GM12878 (cell line): ENCODE results near the gene S100A7. TPM values are rescaled to one million over a fixed set of nuclear protein-coding genes. Genes with fewer than 3 reads are reported as not detected.

Experiments used
- ATAC-seq: fragments of 200-7000 bp; cut with Tn5 transposase; 3 replicates; pipeline ENCODE4 v1.9.1; 2020; ENCODE audit warnings: mild to moderate bottlenecking, moderate library complexity
- BruUV-seq: library from RNA; stranded (reverse); fragments of 400-500 nt; replicated peaks from 2 replicates; lab custom pipeline; 2021; lab: Mats Ljungman, UMichigan
- CTCF ChIA-PET: fragments of 300-600 bp; sonication (Branson Sonifier 250); formaldehyde crosslinking; extraction: SDS; loops from one replicate; lab custom pipeline; 2021; ENCODE audit warnings: inconsistent platforms; lab: Yijun Ruan, JAX
- POLR2A ChIA-PET: fragments of 350-600 bp; formaldehyde crosslinking; extraction: SDS; loops from one replicate; lab custom pipeline; 2021; ENCODE audit warnings: inconsistent platforms; lab: Charles Lee
- RAD21 ChIA-PET: fragments of 300-600 bp; sonication (Branson Sonifier 250); formaldehyde crosslinking; loops from one replicate; lab custom pipeline; 2023; ENCODE audit warnings: antibody characterized with exemption; ENCODE audit not compliant: unreplicated experiment; lab: Charles Lee
- SMC1A ChIA-PET: fragments of 300-600 bp; sonication (Branson Sonifier 250); formaldehyde crosslinking; loops from one replicate; lab custom pipeline; 2023; ENCODE audit not compliant: unreplicated experiment, uncharacterized antibody; lab: Charles Lee
- DNase-seq: peaks from one replicate; pipeline ENCODE4 v3.0.0-alpha.2; 2011; ENCODE audit warnings: low read depth, low spot score
- FAIRE-seq: peaks from 3 replicates; lab custom pipeline; 2011; peaks lifted over from hg19 to GRCh38; lab: Jason Lieb, UNC
- H2AFZ ChIP-seq: 2 replicates; pipeline ENCODE4 v1.6.0; 2011; ENCODE audit warnings: low read depth, low read length, control low read depth; ENCODE audit not compliant: control insufficient read depth
- H3K27ac ChIP-seq: 2 replicates; pipeline ENCODE4 v1.5.1; 2011; ENCODE audit warnings: control low read depth; ENCODE audit not compliant: control insufficient read depth, insufficient read depth
- H3K27me3 ChIP-seq, 2 experiments: replicated peaks in 1 of 2; 2 replicates each; pipeline versions ENCODE4 v1.6.0 to v1.6.1; 2011; ENCODE audit warnings: low read length in 1 of 2; ENCODE audit not compliant: control insufficient read depth in 2 of 2, insufficient read depth in 2 of 2
- H3K36me3 ChIP-seq, 2 experiments: 2 replicates each; pipeline ENCODE4 v1.5.1; 2011; ENCODE audit warnings: low read length in 1 of 2; ENCODE audit not compliant: control insufficient read depth in 2 of 2, insufficient read depth in 2 of 2
- H3K4me1 ChIP-seq: 2 replicates; pipeline ENCODE4 v1.6.1; 2011; ENCODE audit warnings: mild to moderate bottlenecking, low read length, moderate library complexity, mixed read lengths; ENCODE audit not compliant: control insufficient read depth, insufficient read depth
- H3K4me2 ChIP-seq: 2 replicates; pipeline ENCODE4 v1.6.0; 2011; ENCODE audit warnings: control low read depth; ENCODE audit not compliant: control insufficient read depth, insufficient read depth
- H3K4me3 ChIP-seq: fragments of 200-600 bp; sonication (generic); 2 replicates; pipeline ENCODE4 v1.5.1; 2016
- H3K79me2 ChIP-seq: 2 replicates; pipeline ENCODE4 v1.6.0; 2011; ENCODE audit warnings: low read length; ENCODE audit not compliant: control insufficient read depth, insufficient read depth
- H3K9ac ChIP-seq: 2 replicates; pipeline ENCODE4 v1.8.0; 2011; ENCODE audit warnings: low read length, control low read depth, mixed read lengths; ENCODE audit not compliant: control insufficient read depth, insufficient read depth
- H3K9me3 ChIP-seq: replicated peaks from 3 replicates; pipeline ENCODE4 v1.5.1; 2011; ENCODE audit warnings: mild to moderate bottlenecking, low read length; ENCODE audit not compliant: control insufficient read depth, insufficient read depth
- H4K20me1 ChIP-seq: 2 replicates; pipeline ENCODE4 v1.6.0; 2011; ENCODE audit not compliant: control insufficient read depth, insufficient read depth
- MYC ChIP-seq: IDR thresholded peaks from 2 replicates; pipeline ENCODE4 v1.6.1; 2011; ENCODE audit warnings: mild to moderate bottlenecking, low read length, moderate library complexity, inconsistent platforms; ENCODE audit not compliant: insufficient read depth, insufficient replicate concordance, insufficient read length, severe bottlenecking
- NFYB ChIP-seq: IDR thresholded peaks from 2 replicates; pipeline ENCODE4 v1.6.1; 2011; ENCODE audit warnings: low read depth, mild to moderate bottlenecking, low read length, improper control_type of control experiment, moderate library complexity; ENCODE audit not compliant: insufficient read depth
- NR2C1 ChIP-seq: fragments of 450-650 bp; IDR thresholded peaks from 2 replicates; pipeline ENCODE4 v1.6.1; 2017; ENCODE audit warnings: antibody characterized with exemption, mild to moderate bottlenecking, moderate library complexity
- RBBP5 ChIP-seq: fragments of 200-600 bp; sonication (generic); conservative IDR thresholded peaks from 2 replicates; pipeline ENCODE4 v1.6.1; 2016
- SMAD1 ChIP-seq: fragments of 450-650 bp; IDR thresholded peaks from 2 replicates; pipeline ENCODE4 v1.6.1; 2018; ENCODE audit warnings: mild to moderate bottlenecking, low read depth; ENCODE audit not compliant: partially characterized antibody
- TAF1 ChIP-seq: IDR thresholded peaks from 2 replicates; pipeline ENCODE4 v1.6.1; 2011; ENCODE audit warnings: mild to moderate bottlenecking, low read depth, low read length, borderline replicate concordance
- YY1 ChIP-seq: IDR thresholded peaks from 2 replicates; pipeline ENCODE4 v1.6.1; 2011; ENCODE audit warnings: low read depth, mild to moderate bottlenecking, low read length
- WGBS: methylation state at CpG from one replicate; pipeline ENCODE4 v1.1.6; 2016; ENCODE audit warnings: low lambda C conversion rate; ENCODE audit not compliant: insufficient replicate concordance, insufficient coverage; ENCODE audit errors: missing lambda C conversion rate; 5-methylcytosine and 5-hydroxymethylcytosine counted together
- in situ Hi-C: fragments of 300-500 bp; cut with MboI; formaldehyde crosslinking; loops from 9 replicates; pipeline ENCODE4 v1.14.3; 2018; ENCODE audit warnings: mixed read lengths
- intact Hi-C: fragments of 100-400 bp; cut with micrococcal nuclease; formaldehyde crosslinking; loops from one replicate; pipeline ENCODE4 v1.14.2; 2022; ENCODE audit not compliant: unreplicated experiment
- polyA plus RNA-seq, 11 experiments: library from polyadenylated mRNA; depleted of rRNA in 4 of 11; unstranded in 6 of 11; stranded (reverse) in 5 of 11; fragments of >200 nt; fragmentation: Nextera tagmentation in 4 of 11; fragmentation: Illumina TruSeq in 1 of 11; extraction: Ambion mirVana in 4 of 11; extraction: Trizol in 1 of 11; gene quantifications; 1 replicate in 1 of 11; 2 replicates in 10 of 11; pipeline versions ENCODE4 v1.2.1 to v1.2.3, GENCODE V29; 2011 to 2016; ENCODE audit warnings: inconsistent platforms in 2 of 11, missing spikeins in 2 of 11, low read depth in 1 of 11
- total RNA-seq, 4 experiments: library from RNA; depleted of rRNA in 3 of 4; stranded (reverse); fragments of >200 nt in 3 of 4; fragmentation: Illumina TruSeq in 1 of 4; extraction: Trizol in 1 of 4; gene quantifications; 2 replicates each; pipeline versions ENCODE4 v1.2.1 to v1.2.3, GENCODE V29; 2013 to 2021
- TF ChIP-seq, protein P1 (sequence below): IDR thresholded peaks from 2 replicates; pipeline ENCODE4 v1.6.1; 2012; ENCODE audit warnings: improper control_type of control experiment, low read depth, low read length; ENCODE audit not compliant: insufficient replicate concordance

The S100A7 gene
- total and polyA plus RNA-seq, 10 of the 15 experiments (the other 5 are each of a cell fraction or from before 2014, with no cell fraction given), result not detected

DNA sequence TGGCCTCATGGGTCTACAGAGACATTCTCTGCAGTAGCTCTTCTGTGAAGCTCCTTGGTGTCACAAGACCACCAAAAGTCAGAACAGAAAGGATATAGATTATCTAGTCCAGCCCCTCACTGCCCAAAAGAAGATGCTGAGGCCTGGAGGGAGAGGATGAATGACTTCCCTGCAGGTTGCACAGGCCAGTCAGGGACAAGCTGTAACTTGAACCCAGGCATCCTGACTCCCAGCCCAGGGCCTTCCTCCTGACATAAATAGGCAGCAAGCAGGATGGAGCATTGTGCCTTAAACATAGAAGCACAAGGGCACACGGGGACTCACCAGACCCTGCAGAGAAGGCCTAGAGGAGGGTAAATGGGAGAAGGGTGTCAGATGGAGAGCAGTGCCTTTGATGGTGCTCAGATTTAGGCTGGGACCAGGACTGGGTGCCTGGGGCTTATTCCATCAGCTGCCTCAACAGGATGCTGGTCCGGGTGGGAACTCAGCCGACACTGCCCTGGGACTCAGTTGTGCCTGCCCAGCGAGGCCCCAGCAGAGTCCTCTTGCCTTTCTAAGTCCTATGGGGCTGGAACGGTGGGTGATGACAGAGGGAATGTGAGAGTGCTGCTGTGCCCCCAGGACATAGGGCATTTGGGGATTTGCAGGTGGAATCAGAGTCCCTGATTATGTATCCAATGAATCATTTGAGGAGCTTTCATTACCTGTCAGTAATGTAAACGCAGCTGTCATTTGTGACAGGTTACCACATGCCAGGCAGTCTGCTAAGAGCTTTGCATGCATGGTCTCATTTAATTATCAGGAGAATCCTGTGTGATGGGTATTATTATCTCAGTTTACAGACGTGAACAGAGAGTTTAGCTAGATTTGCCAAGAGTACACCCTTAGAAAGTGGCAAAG, 30.9 kb downstream of the S100A7 start:
- ChIA-PET SMC1A (no interaction called here), POLR2A (interaction anchor here (0.5 kb wide), 1 partner anchor 1129 kb away, joined by 4 read pairs; the partner anchor contains the start of gene UBE2Q1), RAD21 (no interaction called here), CTCF (interaction anchor here (0.6 to 1.7 kb wide), 3 partner anchors 74 to 167 kb away, joined by 3 to 4 read pairs (median 3); no protein-coding TSS in a partner anchor)
- TF ChIP-seq NFYB, result no peak
- TF ChIP-seq TAF1, result no peak
- TF ChIP-seq NR2C1, result no peak
- no peak for TF ChIP-seq MYC
- FAIRE-seq (no peak), ATAC-seq (no peak), DNase-seq (no peak)
- Histone ChIP-seq H3K9ac (no peak overlapping the region), H3K36me3 (no peaks in the 10 kb centered on the region), H3K27ac (no peak overlapping the region), H3K27me3 (no peaks in the 10 kb centered on the region; a peak in 2 of 4 replicates), H3K4me1 (no peaks in the 10 kb centered on the region), H3K4me3 (no peak overlapping the region), H4K20me1 (no peaks in the 10 kb centered on the region), H3K79me2 (no peaks in the 10 kb centered on the region), H2AFZ (no peak overlapping the region), H3K9me3 (no peaks in the 10 kb centered on the region), H3K4me2 (no peak overlapping the region)
- in situ Hi-C loops (no loop called here), intact Hi-C loops (no loop called here)
- WGBS, result 0% methylated on average over 7 of the region's 7 CpGs
- no TSS peak for BruUV-seq

DNA sequence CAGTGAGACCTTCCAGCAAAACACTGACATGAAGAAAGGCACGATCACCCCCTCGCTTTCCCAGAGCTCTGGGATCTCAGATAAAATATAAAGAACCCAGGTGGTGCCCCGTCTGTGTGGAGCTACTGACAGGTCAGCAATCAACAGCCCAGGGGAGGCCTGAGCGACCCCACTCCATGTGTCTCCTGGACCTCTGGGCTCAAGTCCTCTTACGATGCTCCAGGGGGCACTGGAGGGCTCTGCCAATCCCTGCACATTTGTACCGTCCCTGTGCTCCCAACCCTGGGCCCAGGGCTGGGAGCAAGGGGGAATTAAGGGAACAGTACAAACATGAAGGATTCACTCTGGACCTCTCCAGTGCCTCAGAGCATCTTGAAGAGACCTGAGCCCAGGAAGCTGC, 31.7 kb downstream of the S100A7 start:
- Histone ChIP-seq H3K4me1 (no peaks in the 10 kb centered on the region), H4K20me1 (no peaks in the 10 kb centered on the region), H3K4me2 (no peak overlapping the region), H3K9me3 (no peaks in the 10 kb centered on the region), H2AFZ (no peak overlapping the region), H3K79me2 (no peaks in the 10 kb centered on the region), H3K4me3 (no peak overlapping the region), H3K27ac (no peak overlapping the region), H3K36me3 (no peaks in the 10 kb centered on the region), H3K9ac (no peak overlapping the region), H3K27me3 (no peaks in the 10 kb centered on the region; a peak in 2 of 4 replicates)
- ChIA-PET SMC1A (no interaction called here), CTCF (interaction anchor here (1.7 kb wide), 1 partner anchor 73 kb away, joined by 4 read pairs; no protein-coding TSS in a partner anchor), RAD21 (no interaction called here), POLR2A (no interaction called here)
- WGBS, result 3% methylated on average over 6 of the region's 6 CpGs
- DNase-seq (no peak), FAIRE-seq (no peak), ATAC-seq (no peak)
- in situ Hi-C loops (no loop called here), intact Hi-C loops (no loop called here)
- no TSS peak for BruUV-seq
- no peak for TF ChIP-seq SMAD1
- TF ChIP-seq RBBP5, result no peak
- TF ChIP-seq, protein P1, sequence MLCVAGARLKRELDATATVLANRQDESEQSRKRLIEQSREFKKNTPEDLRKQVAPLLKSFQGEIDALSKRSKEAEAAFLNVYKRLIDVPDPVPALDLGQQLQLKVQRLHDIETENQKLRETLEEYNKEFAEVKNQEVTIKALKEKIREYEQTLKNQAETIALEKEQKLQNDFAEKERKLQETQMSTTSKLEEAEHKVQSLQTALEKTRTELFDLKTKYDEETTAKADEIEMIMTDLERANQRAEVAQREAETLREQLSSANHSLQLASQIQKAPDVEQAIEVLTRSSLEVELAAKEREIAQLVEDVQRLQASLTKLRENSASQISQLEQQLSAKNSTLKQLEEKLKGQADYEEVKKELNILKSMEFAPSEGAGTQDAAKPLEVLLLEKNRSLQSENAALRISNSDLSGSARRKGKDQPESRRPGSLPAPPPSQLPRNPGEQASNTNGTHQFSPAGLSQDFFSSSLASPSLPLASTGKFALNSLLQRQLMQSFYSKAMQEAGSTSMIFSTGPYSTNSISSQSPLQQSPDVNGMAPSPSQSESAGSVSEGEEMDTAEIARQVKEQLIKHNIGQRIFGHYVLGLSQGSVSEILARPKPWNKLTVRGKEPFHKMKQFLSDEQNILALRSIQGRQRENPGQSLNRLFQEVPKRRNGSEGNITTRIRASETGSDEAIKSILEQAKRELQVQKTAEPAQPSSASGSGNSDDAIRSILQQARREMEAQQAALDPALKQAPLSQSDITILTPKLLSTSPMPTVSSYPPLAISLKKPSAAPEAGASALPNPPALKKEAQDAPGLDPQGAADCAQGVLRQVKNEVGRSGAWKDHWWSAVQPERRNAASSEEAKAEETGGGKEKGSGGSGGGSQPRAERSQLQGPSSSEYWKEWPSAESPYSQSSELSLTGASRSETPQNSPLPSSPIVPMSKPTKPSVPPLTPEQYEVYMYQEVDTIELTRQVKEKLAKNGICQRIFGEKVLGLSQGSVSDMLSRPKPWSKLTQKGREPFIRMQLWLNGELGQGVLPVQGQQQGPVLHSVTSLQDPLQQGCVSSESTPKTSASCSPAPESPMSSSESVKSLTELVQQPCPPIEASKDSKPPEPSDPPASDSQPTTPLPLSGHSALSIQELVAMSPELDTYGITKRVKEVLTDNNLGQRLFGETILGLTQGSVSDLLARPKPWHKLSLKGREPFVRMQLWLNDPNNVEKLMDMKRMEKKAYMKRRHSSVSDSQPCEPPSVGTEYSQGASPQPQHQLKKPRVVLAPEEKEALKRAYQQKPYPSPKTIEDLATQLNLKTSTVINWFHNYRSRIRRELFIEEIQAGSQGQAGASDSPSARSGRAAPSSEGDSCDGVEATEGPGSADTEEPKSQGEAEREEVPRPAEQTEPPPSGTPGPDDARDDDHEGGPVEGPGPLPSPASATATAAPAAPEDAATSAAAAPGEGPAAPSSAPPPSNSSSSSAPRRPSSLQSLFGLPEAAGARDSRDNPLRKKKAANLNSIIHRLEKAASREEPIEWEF, result no peak
- no peak for TF ChIP-seq YY1
